ENCODE measurements around the gene TCF23.

GRCh38 chr2:27171351-27171848 is 22.6 kb downstream of the TCF23 start:
- TF ChIP-seq, protein P1, sequence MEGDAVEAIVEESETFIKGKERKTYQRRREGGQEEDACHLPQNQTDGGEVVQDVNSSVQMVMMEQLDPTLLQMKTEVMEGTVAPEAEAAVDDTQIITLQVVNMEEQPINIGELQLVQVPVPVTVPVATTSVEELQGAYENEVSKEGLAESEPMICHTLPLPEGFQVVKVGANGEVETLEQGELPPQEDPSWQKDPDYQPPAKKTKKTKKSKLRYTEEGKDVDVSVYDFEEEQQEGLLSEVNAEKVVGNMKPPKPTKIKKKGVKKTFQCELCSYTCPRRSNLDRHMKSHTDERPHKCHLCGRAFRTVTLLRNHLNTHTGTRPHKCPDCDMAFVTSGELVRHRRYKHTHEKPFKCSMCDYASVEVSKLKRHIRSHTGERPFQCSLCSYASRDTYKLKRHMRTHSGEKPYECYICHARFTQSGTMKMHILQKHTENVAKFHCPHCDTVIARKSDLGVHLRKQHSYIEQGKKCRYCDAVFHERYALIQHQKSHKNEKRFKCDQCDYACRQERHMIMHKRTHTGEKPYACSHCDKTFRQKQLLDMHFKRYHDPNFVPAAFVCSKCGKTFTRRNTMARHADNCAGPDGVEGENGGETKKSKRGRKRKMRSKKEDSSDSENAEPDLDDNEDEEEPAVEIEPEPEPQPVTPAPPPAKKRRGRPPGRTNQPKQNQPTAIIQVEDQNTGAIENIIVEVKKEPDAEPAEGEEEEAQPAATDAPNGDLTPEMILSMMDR (IDR thresholded peaks at IDR 0.05; ENCODE audit: control extremely low read depth in 1 of 3, insufficient read depth in 1 of 3, low read depth in 1 of 3, low read length in 3 of 3): no peak
- TF ChIP-seq EP300 (IDR thresholded peaks at IDR 0.05; ENCODE audit: borderline replicate concordance in 1 of 2, low read depth in 2 of 2, low read length in 2 of 2) (no peak), HDAC6 (IDR thresholded peaks at IDR 0.05; ENCODE audit: low read depth, low read length) (no peak), MAX (IDR thresholded peaks at IDR 0.05) (no peak), SIX5 (IDR thresholded peaks at IDR 0.05; ENCODE audit: low read depth, low read length) (no peak), RFX5 (IDR thresholded peaks at IDR 0.05; ENCODE audit: borderline replicate concordance, low read depth, low read length) (no peak), POLR2A (IDR thresholded peaks at IDR 0.05; ENCODE audit: control extremely low read depth in 1 of 2, low read depth in 2 of 2, low read length in 2 of 2) (no peak), EZH2 (IDR thresholded peaks at IDR 0.05; ENCODE audit: low read depth, low read length, severe bottlenecking) (no peak), CBX5 (IDR thresholded peaks at IDR 0.05; ENCODE audit: low read depth, low read length) (no peak), YY1 (IDR thresholded peaks at IDR 0.05; ENCODE audit: low read depth, low read length) (no peak), RNF2 (IDR thresholded peaks at IDR 0.05; ENCODE audit: borderline replicate concordance, low read depth, low read length, missing control alignments, poor library complexity, severe bottlenecking) (no peak), TAF1 (IDR thresholded peaks at IDR 0.05; ENCODE audit: low read depth, low read length) (no peak), POLR2AphosphoS5 (IDR thresholded peaks at IDR 0.05; ENCODE audit: low read depth, low read length) (no peak)
